Ishikawa (cell line): ENCODE data around the gene LDB3.

Experiments used
- CEBPB ChIP-seq: IDR thresholded peaks from 2 replicates; pipeline ENCODE4 v1.6.1; 2012
- CREB1 ChIP-seq: IDR thresholded peaks from 2 replicates; pipeline ENCODE4 v1.6.1; 2012; ENCODE audit warnings: low read depth
- EGR1 ChIP-seq: IDR thresholded peaks from 2 replicates; pipeline ENCODE4 v1.6.1; 2012
- EP300 ChIP-seq: IDR thresholded peaks from 2 replicates; pipeline ENCODE4 v1.6.1; 2012; ENCODE audit warnings: borderline replicate concordance
- FOXM1 ChIP-seq: IDR thresholded peaks from 2 replicates; pipeline ENCODE4 v1.6.1; 2012; ENCODE audit warnings: low read depth, borderline replicate concordance
- MAX ChIP-seq: IDR thresholded peaks from 2 replicates; pipeline ENCODE4 v1.6.1; 2012
- NFIC ChIP-seq: IDR thresholded peaks from 2 replicates; pipeline ENCODE4 v1.6.1; 2012
- RAD21 ChIP-seq: IDR thresholded peaks from 2 replicates; pipeline ENCODE4 v1.6.1; 2012; ENCODE audit warnings: low read depth
- REST ChIP-seq: IDR thresholded peaks from 2 replicates; pipeline ENCODE4 v1.6.1; 2012; ENCODE audit warnings: low read depth, mild to moderate bottlenecking
- TAF1 ChIP-seq: IDR thresholded peaks from 2 replicates; pipeline ENCODE4 v1.6.1; 2012; ENCODE audit warnings: low read depth, mild to moderate bottlenecking
- TCF12 ChIP-seq: IDR thresholded peaks from 2 replicates; pipeline ENCODE4 v1.6.1; 2012; ENCODE audit warnings: low read depth
- TEAD4 ChIP-seq: IDR thresholded peaks from 2 replicates; pipeline ENCODE4 v1.6.1; 2012
- USF1 ChIP-seq: IDR thresholded peaks from 2 replicates; pipeline ENCODE4 v1.6.1; 2012
- YY1 ChIP-seq: IDR thresholded peaks from 2 replicates; pipeline ENCODE4 v1.6.1; 2012; ENCODE audit warnings: low read depth
- ZBTB7A ChIP-seq: IDR thresholded peaks from 2 replicates; pipeline ENCODE4 v1.6.1; 2012; ENCODE audit warnings: low read depth

The LDB3 gene

DNA sequence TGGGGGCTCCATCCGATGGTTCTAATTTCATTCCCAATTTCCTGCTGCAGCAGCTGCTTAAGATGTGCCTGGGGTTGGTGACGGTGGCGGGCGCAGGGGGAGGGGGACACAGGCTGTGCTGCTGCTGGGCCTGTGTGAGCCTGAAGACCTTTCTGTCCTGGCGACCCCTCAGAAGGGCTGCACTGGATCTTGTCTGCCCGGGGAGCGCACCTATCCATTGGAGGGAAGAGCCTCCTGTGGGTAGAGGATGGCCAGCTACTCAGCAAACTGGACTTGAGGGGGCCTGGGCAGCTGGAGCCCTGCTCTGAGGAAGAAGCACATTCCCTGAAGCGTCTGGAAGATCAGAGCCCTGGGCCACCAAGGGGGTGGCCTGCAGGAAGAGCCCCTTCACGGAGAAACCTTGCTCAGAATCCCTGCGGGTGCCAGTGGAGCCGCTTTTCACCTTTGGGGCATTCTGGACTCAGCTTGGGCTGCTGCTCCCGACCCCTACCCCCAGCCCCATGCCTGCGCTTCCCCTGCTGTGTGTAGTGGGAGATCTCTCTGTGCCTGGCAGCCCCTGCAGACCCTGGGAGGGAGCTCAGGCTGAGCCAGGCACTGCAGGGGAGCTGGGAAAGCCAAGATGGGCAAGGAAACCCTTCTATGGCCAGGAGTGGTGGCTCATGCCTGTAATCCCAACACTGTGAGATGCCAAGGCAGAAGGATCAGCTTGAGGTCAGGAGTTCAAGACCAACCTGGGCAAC is 17.8 kb downstream of the LDB3 start:
- TF ChIP-seq FOXM1: no peak
- no peak for TF ChIP-seq TEAD4
- TF ChIP-seq USF1: no peak
- TF ChIP-seq EP300: no peak
- no peak for TF ChIP-seq RAD21
- no peak for TF ChIP-seq MAX
- no peak for TF ChIP-seq EGR1
- no peak for TF ChIP-seq CREB1
- TF ChIP-seq REST: no peak
- no peak for TF ChIP-seq TCF12
- no peak for TF ChIP-seq CEBPB
- no peak for TF ChIP-seq TAF1

DNA sequence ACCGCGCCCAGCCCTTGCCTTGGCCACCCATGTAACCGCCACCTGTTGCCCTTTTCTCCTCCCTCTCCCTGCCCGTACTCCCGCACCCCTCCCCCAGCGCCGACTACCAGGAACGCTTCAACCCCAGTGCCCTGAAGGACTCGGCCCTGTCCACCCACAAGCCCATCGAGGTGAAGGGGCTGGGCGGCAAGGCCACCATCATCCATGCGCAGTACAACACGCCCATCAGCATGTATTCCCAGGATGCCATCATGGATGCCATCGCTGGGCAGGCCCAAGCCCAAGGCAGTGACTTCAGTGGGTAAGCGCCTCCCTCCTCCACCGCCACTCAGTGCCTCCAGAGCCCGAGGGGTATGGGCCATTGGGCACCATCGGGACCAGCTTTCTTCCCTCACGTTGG is 18.7 kb downstream of the LDB3 start:
- TF ChIP-seq NFIC (no peak), USF1 (no peak), EP300 (no peak), REST (no peak), CEBPB (no peak), YY1 (no peak), FOXM1 (no peak), EGR1 (no peak), MAX (no peak), CREB1 (no peak), TAF1 (no peak), TEAD4 (no peak), ZBTB7A (no peak), RAD21 (no peak), TCF12 (no peak)

GRCh38 chr10:86687750-86688149 is 19.4 kb downstream of the LDB3 start:
- TF ChIP-seq EGR1 (no peak), ZBTB7A (no peak), RAD21 (no peak), TAF1 (no peak), NFIC (no peak), YY1 (no peak), USF1 (no peak), REST (no peak), TCF12 (no peak), EP300 (no peak), TEAD4 (no peak), CREB1 (no peak), MAX (no peak), FOXM1 (no peak), CEBPB (no peak)
